GM18507 (cell line): ENCODE results near the gene HIVEP1.
"Not testable (repeated sequence)": the region's sequence is repeated elsewhere in the genome, so short reads cannot be mapped to it uniquely, and the experiment has no call there.

Experiments used
- DNase-seq: peaks from one replicate; pipeline ENCODE4 v3.0.0; 2011; ENCODE audit warnings: low read depth; ENCODE audit not compliant: insufficient read length; ENCODE audit errors: extremely low spot score
- FAIRE-seq: peaks from 2 replicates; lab custom pipeline; 2011; peaks lifted over from hg19 to GRCh38; lab: Jason Lieb, UNC

Gene HIVEP1

GRCh38 chr6:12165722-12166280, 153.7 kb downstream of the HIVEP1 start:
- FAIRE-seq, result no peak
- DNase-seq, result no peak

- DNase-seq (no peak), FAIRE-seq (no peak)
These were observed 157.3 kb downstream of the HIVEP1 start for GRCh38 chr6:12169377-12169776.

GRCh38 chr6:12170351-12171092, 158.4 kb downstream of the HIVEP1 start:
- no peak for FAIRE-seq
- no peak for DNase-seq

- no peak for FAIRE-seq
- DNase-seq, result no peak
These were observed 159.6 kb downstream of the HIVEP1 start for GRCh38 chr6:12171717-12172116.

- FAIRE-seq, result no peak
- no peak for DNase-seq
These were observed 160.5 kb downstream of the HIVEP1 start for GRCh38 chr6:12172572-12172971.

GRCh38 chr6:12173181-12173580, 161.1 kb downstream of the HIVEP1 start:
- no peak for FAIRE-seq
- no peak for DNase-seq

- DNase-seq, result no peak
- no peak for FAIRE-seq
These were observed 161.5 kb downstream of the HIVEP1 start for GRCh38 chr6:12173661-12174060.

GRCh38 chr6:12174878-12175277, 162.8 kb downstream of the HIVEP1 start:
- FAIRE-seq, result no peak
- no peak for DNase-seq

- DNase-seq, result no peak
- no peak for FAIRE-seq
These were observed 163.5 kb downstream of the HIVEP1 start for GRCh38 chr6:12175626-12176025.

GRCh38 chr6:12176782-12177181, 164.7 kb downstream of the HIVEP1 start:
- not testable (repeated sequence) for DNase-seq, FAIRE-seq

- FAIRE-seq, result no peak
These were observed 166.4 kb downstream of the HIVEP1 start for GRCh38 chr6:12178521-12178920.

GRCh38 chr6:12181481-12181880, 169.4 kb downstream of the HIVEP1 start:
- FAIRE-seq, result no peak
- no peak for DNase-seq

More at GRCh38 chr6:12178521-12178920, 166.4 kb downstream of the HIVEP1 start:
- DNase-seq, result no peak

GRCh38 chr6:12182676-12183075, 170.6 kb downstream of the HIVEP1 start:
- FAIRE-seq, result no peak
- DNase-seq, result no peak

GRCh38 chr6:12185081-12185673, 173.1 kb downstream of the HIVEP1 start:
- no peak for FAIRE-seq

GRCh38 chr6:12186528-12186927, 174.4 kb downstream of the HIVEP1 start:
- no peak for DNase-seq

More at GRCh38 chr6:12185081-12185673, 173.1 kb downstream of the HIVEP1 start:
- DNase-seq, result no peak

GRCh38 chr6:12189150-12189549, 177.0 kb downstream of the HIVEP1 start:
- no peak for DNase-seq
- no peak for FAIRE-seq

More at GRCh38 chr6:12186528-12186927, 174.4 kb downstream of the HIVEP1 start:
- FAIRE-seq, result no peak

- DNase-seq (no peak), FAIRE-seq (no peak)
These were observed 177.5 kb downstream of the HIVEP1 start for GRCh38 chr6:12189661-12190060.

- DNase-seq (no peak), FAIRE-seq (no peak)
These were observed 178.1 kb downstream of the HIVEP1 start for GRCh38 chr6:12190252-12190651.

- no peak for FAIRE-seq
- no peak for DNase-seq
These were observed 184.3 kb downstream of the HIVEP1 start for GRCh38 chr6:12196326-12196936.

GRCh38 chr6:12198851-12199250, 186.7 kb downstream of the HIVEP1 start:
- no peak for DNase-seq
- no peak for FAIRE-seq
